ENCODE measurements around the gene CLP1. TPM values are rescaled to one million over a fixed set of nuclear protein-coding genes. Genes with fewer than 3 reads are reported as not detected.
"Not testable (repeated sequence)": the region's sequence is repeated elsewhere in the genome, so short reads cannot be mapped to it uniquely, and the experiment has no call there.

CLP1 gene
- total RNA-seq, 1 experiment from 2014 or later, result 29.0 TPM

GRCh38 chr11:57663975-57664374 lies 6.4 kb downstream of the CLP1 start:
- no peak for DNase-seq (ENCODE audit: low read depth)

DNA sequence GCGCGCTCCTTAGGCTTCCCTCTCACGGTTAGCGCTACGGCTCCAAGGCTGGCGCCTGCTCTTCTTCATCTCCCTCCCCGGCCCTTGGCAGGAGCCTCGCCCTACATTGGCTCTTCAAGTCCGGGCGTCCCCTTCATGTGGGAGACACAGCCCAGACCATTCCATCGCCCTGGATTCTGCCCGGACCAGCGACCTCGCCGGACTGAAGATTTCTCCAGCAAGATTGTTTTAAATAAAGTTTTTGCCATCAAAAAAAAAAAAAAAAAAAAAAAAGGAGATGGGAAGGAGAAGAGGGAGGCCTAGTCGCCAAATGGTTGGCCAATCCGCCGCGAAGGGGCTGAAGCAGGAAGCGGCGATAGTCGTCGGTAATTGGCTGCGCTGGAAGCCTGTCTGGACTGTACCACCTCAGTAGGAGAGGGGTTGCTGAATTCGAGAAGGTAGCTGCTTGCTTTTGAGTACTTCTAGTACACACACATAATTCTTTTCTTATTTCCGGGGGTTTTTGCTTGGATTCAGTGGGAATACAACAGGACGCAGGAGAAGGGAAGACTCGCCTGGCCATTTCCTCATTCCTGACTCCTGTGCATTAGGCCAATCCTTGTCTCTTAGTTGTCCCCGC lies 9.7 kb downstream of the CLP1 start:
- peak; percentile 98 for DNase-seq (ENCODE audit: low read depth)

- DNase-seq (ENCODE audit: low read depth), result peak; percentile 98
Measured at GRCh38 chr11:57667736-57668433, 10.3 kb downstream of the CLP1 start, which contains the start of gene ZDHHC5. Gene ZDHHC5 (plus strand): TSS chr11:57668114. CDS start chr11:57673091, 4,977 bp downstream.

DNA sequence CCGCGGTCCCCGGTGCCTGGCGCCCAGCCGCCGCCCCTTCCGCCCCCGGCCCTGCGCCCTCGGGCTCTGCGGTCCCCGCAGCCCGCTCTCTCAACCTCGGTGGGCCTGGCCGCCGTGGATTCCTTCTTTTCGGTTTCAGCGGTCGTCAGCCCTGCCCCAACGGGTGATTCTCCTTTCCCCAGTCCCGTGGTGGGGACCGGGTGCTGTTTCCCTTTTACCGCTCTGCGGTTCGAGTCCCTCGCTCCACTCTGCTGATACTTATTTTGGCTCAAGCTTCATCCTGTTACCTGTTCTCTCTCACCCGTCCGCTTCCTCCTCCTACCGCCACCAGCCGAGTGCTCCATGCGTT lies 10.8 kb downstream of the CLP1 start:
- DNase-seq (ENCODE audit: low read depth), result no peak

GRCh38 chr11:57674251-57674650 lies 16.7 kb downstream of the CLP1 start:
- no peak for DNase-seq (ENCODE audit: low read depth)

GRCh38 chr11:57675176-57675941 lies 17.8 kb downstream of the CLP1 start:
- no peak for DNase-seq (ENCODE audit: low read depth)

DNA sequence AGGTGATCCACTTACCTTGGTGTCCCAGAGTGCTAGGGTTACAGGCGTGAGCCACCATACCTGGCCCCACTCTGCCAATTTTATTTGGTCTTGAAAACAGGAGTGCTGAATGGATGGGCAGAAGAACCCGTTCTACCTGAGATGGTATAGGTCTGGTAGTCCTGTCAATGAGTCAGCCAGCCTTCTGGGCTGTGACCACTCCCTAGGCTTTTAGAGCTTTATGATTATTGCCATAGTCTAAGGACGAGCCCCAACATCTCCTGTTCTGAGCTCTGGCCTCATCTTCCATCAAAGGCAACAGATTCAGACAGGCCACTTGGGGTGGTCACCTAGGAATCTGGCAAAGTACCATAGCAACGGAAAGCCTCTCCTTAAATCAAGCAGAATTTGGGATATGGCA lies 21.8 kb downstream of the CLP1 start:
- DNase-seq (ENCODE audit: low read depth), result no peak

- peak; percentile 52 for DNase-seq (ENCODE audit: low read depth)
Measured at GRCh38 chr11:57680552-57680874, 23.0 kb downstream of the CLP1 start.

- DNase-seq (ENCODE audit: low read depth), result no peak
Measured at GRCh38 chr11:57681168-57681567, 23.6 kb downstream of the CLP1 start.

- DNase-seq (ENCODE audit: low read depth), result not testable (repeated sequence)
Measured at GRCh38 chr11:57690474-57690873, 32.9 kb downstream of the CLP1 start.

DNA sequence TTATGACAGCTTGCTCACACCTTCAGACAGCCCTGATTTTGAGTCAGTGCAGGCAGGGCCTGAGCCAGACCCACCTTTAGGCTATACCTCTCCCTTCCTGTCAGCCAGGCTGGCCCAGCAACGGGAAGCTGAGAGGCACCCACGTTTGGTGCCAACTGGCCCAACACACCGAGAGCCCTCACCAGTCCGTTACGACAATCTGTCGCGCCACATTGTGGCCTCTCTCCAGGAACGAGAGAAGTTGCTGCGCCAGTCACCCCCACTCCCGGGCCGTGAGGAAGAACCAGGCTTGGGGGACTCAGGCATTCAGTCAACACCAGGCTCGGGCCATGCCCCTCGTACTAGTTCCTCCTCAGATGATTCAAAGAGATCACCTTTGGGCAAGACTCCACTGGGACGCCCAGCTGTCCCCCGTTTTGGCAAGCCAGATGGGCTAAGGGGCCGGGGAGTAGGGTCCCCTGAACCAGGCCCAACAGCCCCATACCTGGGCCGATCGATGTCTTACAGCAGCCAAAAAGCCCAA lies 41.3 kb downstream of the CLP1 start:
- no peak for DNase-seq (ENCODE audit: low read depth)

- DNase-seq (ENCODE audit: low read depth), result no peak
Measured at GRCh38 chr11:57699813-57700212, 42.3 kb downstream of the CLP1 start.

DNA sequence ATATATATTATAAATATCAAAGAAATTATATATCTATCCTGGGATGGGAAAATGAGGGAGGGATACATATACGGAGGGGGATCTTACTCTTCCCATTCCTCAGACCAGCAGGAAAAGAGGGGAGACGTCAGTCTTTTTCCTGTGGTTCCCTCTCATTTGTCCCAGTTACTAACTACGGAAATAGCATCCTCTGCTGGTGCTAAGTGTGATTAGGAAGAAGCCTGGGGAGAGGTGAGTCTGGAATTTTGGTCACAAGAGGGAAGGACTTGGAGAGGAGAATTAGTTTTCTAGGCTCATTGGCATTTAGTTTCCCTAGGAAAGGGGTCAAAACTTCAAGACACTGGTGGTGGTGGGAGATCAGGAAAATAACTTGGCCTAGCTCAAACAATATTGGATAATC lies 42.9 kb downstream of the CLP1 start:
- DNase-seq (ENCODE audit: low read depth), result no peak

- no peak for DNase-seq (ENCODE audit: low read depth)
Measured at GRCh38 chr11:57703341-57703740, 45.8 kb downstream of the CLP1 start.

GRCh38 chr11:57704932-57705331 lies 47.4 kb downstream of the CLP1 start:
- no peak for DNase-seq (ENCODE audit: low read depth)

DNA sequence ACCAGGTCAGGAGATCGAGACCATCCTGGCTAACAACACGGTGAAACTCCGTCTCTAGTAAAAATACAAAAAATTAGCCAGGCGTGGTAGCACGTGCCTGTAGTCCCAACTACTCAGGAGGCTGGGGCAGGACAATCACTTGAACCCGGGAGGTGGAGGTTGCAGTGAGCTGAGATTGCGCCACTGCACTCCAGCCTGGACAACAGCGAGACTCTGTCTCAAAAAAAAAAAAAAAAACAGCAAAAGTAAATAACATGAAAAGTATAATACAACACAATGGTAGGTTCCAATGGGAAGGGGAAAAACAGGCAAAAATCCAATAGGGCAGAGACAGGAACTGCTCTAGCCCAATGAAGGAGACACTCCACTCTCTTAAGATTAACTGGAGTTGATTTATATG lies 47.9 kb downstream of the CLP1 start:
- not testable (repeated sequence) for DNase-seq (ENCODE audit: low read depth)

DNA sequence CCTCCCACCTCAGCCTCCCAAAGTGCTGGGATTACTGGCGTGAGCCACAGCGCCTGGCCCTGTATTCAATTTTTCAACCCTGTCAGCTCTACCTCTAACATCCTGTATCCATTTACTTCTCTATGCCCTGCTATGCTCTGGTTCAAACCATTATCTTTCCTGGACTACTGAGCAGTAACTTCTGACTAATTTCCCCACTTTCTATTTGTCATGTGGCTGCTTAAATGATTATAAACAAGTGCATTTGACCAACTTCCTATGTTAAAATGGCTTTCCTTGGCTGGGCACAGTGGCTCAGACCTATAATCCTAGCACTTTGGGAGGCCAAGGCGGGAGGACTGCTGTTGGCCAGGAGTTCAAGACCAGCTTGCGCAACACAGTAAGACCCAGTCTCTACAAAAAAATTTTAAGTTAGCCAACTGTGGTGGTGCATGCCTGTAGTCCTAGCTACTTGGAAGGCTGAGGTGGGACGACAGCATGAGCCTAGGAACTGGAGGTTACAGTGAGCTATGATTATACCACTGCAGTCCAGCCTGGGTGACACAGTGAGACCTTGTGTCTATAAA lies 52.3 kb downstream of the CLP1 start:
- no peak for DNase-seq (ENCODE audit: low read depth)

Other genes with a start within 250 kb of the CLP1 start
- gene SLC43A3, start 230.6 kb upstream of the CLP1 start, total RNA-seq (2014; rRNA removed; shearing (Covaris generic)), result 58.4 and 64.5 TPM in 2 replicates
- gene RTN4RL2, start 197.2 kb upstream of the CLP1 start, total RNA-seq (2014; rRNA removed; shearing (Covaris generic)), result 0.72 and 0.88 TPM in 2 replicates
- gene SLC43A1, start 142.1 kb upstream of the CLP1 start, total RNA-seq (2014; rRNA removed; shearing (Covaris generic)), result 6.5 and 7.3 TPM in 2 replicates
- 83.3 and 89.8 TPM in 2 replicates for gene TIMM10, start 127.0 kb upstream of the CLP1 start, total RNA-seq (2014; rRNA removed; shearing (Covaris generic))
- gene SMTNL1, start 120.2 kb upstream of the CLP1 start, total RNA-seq (2014; rRNA removed; shearing (Covaris generic)), result not detected in 2 replicates
- gene UBE2L6, start 90.1 kb upstream of the CLP1 start, total RNA-seq (2014; rRNA removed; shearing (Covaris generic)), result 57.7 and 62.9 TPM in 2 replicates
- 0.10 and 0.48 TPM in 2 replicates for gene SERPING1, start 60.1 kb upstream of the CLP1 start, total RNA-seq (2014; rRNA removed; shearing (Covaris generic))
- gene YPEL4, start 7.8 kb upstream of the CLP1 start, total RNA-seq (2014; rRNA removed; shearing (Covaris generic)), result 0.20 and 1.1 TPM in 2 replicates
- gene ZDHHC5, start 10.4 kb downstream of the CLP1 start, total RNA-seq (2014; rRNA removed; shearing (Covaris generic)), result 21.6 and 22.6 TPM in 2 replicates
- 37.8 and 38.6 TPM in 2 replicates for gene MED19, start 54.5 kb downstream of the CLP1 start, total RNA-seq (2014; rRNA removed; shearing (Covaris generic))
- gene TMX2, start 54.8 kb downstream of the CLP1 start, total RNA-seq (2014; rRNA removed; shearing (Covaris generic)), result 120 and 147 TPM in 2 replicates
- gene SELENOH, start 83.7 kb downstream of the CLP1 start, total RNA-seq (2014; rRNA removed; shearing (Covaris generic)), result 125 and 232 TPM in 2 replicates
- not detected in 2 replicates for gene BTBD18, start 94.1 kb downstream of the CLP1 start, total RNA-seq (2014; rRNA removed; shearing (Covaris generic))
- gene CTNND1, start 104.0 kb downstream of the CLP1 start, total RNA-seq (2014; rRNA removed; shearing (Covaris generic)), result 69.5 and 70.9 TPM in 2 replicates